B cell (primary cell): ENCODE measurements around the gene NUP98. TPM values are rescaled to one million over a fixed set of nuclear protein-coding genes. Genes with fewer than 3 reads are reported as not detected.

Experiments used
- ATAC-seq: fragments of 200-7000 bp; cut with Tn5 transposase; one replicate; pipeline ENCODE4 v1.10.0; 2021; ENCODE audit warnings: low read depth, mild to moderate bottlenecking, moderate number of reproducible peaks, moderate library complexity
- CTCF ChIA-PET: fragments of 350-600 bp; sonication (Branson Sonifier 250); formaldehyde crosslinking; loops from one replicate; lab custom pipeline; 2021; ENCODE audit warnings: antibody characterized with exemption, inconsistent platforms; lab: Charles Lee
- POLR2A ChIA-PET: fragments of 350-600 bp; sonication (Branson Sonifier 250); formaldehyde crosslinking; loops from one replicate; lab custom pipeline; 2021; ENCODE audit warnings: antibody characterized with exemption; lab: Charles Lee
- DNase-seq: peaks from one replicate; pipeline ENCODE4 v3.0.0; 2013
- H2AFZ ChIP-seq: 2 replicates; pipeline ENCODE4 v1.6.1; 2012; ENCODE audit warnings: mild to moderate bottlenecking, low read depth, low read length; ENCODE audit not compliant: insufficient read depth, poor library complexity, severe bottlenecking
- H3K27ac ChIP-seq, 2 donors: 1 replicate in 1 of 2; 2 replicates in 1 of 2; pipeline ENCODE4 v1.5.1; 2012 to 2013; ENCODE audit warnings: low read length in 2 of 2, mild to moderate bottlenecking in 2 of 2, moderate library complexity in 1 of 2
- H3K27me3 ChIP-seq, 4 experiments: fragments of 200-600 bp in 1 of 4; sonication (generic) in 1 of 4; replicated peaks in 1 of 4; 1 replicate in 2 of 4; 2 replicates in 2 of 4; pipeline versions ENCODE4 v1.6.1 to v1.7.0; 2013 to 2016; ENCODE audit warnings: low read length in 3 of 4, mild to moderate bottlenecking in 2 of 4, mixed read lengths in 1 of 4, moderate library complexity in 1 of 4; ENCODE audit not compliant: insufficient read depth in 4 of 4, control insufficient read depth in 3 of 4; ENCODE audit errors: control extremely low read depth in 1 of 4
- H3K36me3 ChIP-seq, 2 experiments: replicated peaks in 1 of 2; 1 replicate in 1 of 2; 2 replicates in 1 of 2; pipeline versions ENCODE4 v1.6.1 to v1.7.1; 2013; ENCODE audit warnings: low read length in 1 of 2; ENCODE audit not compliant: insufficient read depth in 2 of 2, control insufficient read depth in 1 of 2; ENCODE audit errors: control extremely low read depth in 1 of 2, extremely low read depth in 1 of 2
- H3K4me1 ChIP-seq, 2 donors: fragments of 200-600 bp in 1 of 2; sonication (generic) in 1 of 2; 1 replicate in 1 of 2; 2 replicates in 1 of 2; pipeline versions ENCODE4 v1.5.1 to v1.6.1; 2013 to 2017; ENCODE audit warnings: low read length in 2 of 2; ENCODE audit not compliant: control insufficient read depth in 2 of 2, insufficient read depth in 2 of 2
- H3K4me2 ChIP-seq: replicated peaks from 2 replicates; pipeline ENCODE3; 2012; ENCODE audit warnings: mild to moderate bottlenecking, low read depth, low read length; ENCODE audit not compliant: poor library complexity, severe bottlenecking
- H3K4me3 ChIP-seq, 5 experiments: fragments of 200-600 bp in 1 of 5; sonication (generic) in 1 of 5; 1 replicate in 3 of 5; 2 replicates in 2 of 5; pipeline versions ENCODE4 v1.5.1 to v1.7.0; 2011 to 2016; ENCODE audit warnings: low read length in 4 of 5, mild to moderate bottlenecking in 4 of 5, low read depth in 2 of 5, control low read depth in 1 of 5, moderate library complexity in 1 of 5; ENCODE audit not compliant: insufficient read depth in 1 of 5; ENCODE audit errors: control extremely low read depth in 1 of 5, extremely low read depth in 1 of 5
- H3K79me2 ChIP-seq: fragments of 200-600 bp; sonication (generic); one replicate; pipeline ENCODE4 v1.6.0; 2016; ENCODE audit warnings: low read length; ENCODE audit not compliant: control insufficient read depth, insufficient read depth
- H3K9ac ChIP-seq: fragments of 200-600 bp; sonication (generic); 2 replicates; pipeline ENCODE4 v1.6.1; 2017; ENCODE audit warnings: mild to moderate bottlenecking, low read length, moderate library complexity
- H3K9me3 ChIP-seq, 3 donors: one replicate each; pipeline versions ENCODE4 v1.6.1 to v1.7.1; 2013; ENCODE audit warnings: low read length in 2 of 3; ENCODE audit not compliant: control insufficient read depth in 2 of 3, insufficient read depth in 1 of 3; ENCODE audit errors: control extremely low read depth in 1 of 3
- H4K20me1 ChIP-seq: 2 replicates; pipeline ENCODE4 v1.6.0; 2012; ENCODE audit warnings: mild to moderate bottlenecking, low read length; ENCODE audit not compliant: insufficient read depth, control insufficient read depth, poor library complexity, severe bottlenecking
- H3K27ac Mint-ChIP-seq: one replicate; pipeline ENCODE4 v1.8.0; 2021; ENCODE audit warnings: mixed read lengths
- H3K27me3 Mint-ChIP-seq: one replicate; pipeline ENCODE4 v1.8.0; 2021; ENCODE audit warnings: mixed read lengths
- H3K4me1 Mint-ChIP-seq: one replicate; pipeline ENCODE4 v1.8.0; 2021; ENCODE audit warnings: mixed read lengths
- H3K4me3 Mint-ChIP-seq: one replicate; pipeline ENCODE4 v1.8.0; 2021; ENCODE audit warnings: mixed read lengths
- H3K9me3 Mint-ChIP-seq: one replicate; pipeline ENCODE4 v1.8.0; 2022; ENCODE audit warnings: mixed read lengths; ENCODE audit not compliant: insufficient read depth
- CTCF ChIP-seq: fragments of 200-600 bp; IDR thresholded peaks from one replicate; pipeline ENCODE4 v1.8.0; 2022; ENCODE audit warnings: antibody characterized with exemption, mild to moderate bottlenecking
- EZH2 ChIP-seq: IDR thresholded peaks from 2 replicates; pipeline ENCODE4 v1.6.1; 2012; ENCODE audit warnings: borderline replicate concordance, low read depth, mild to moderate bottlenecking, moderate library complexity, low read length; ENCODE audit not compliant: insufficient read depth, poor library complexity, severe bottlenecking
- WGBS: methylation state at CpG from one replicate; pipeline ENCODE4 v1.1.5; 2013; ENCODE audit warnings: missing lambda C conversion rate; ENCODE audit not compliant: insufficient coverage; 5-methylcytosine and 5-hydroxymethylcytosine counted together
- intact Hi-C: fragments of 100-400 bp; cut with micrococcal nuclease; formaldehyde crosslinking; loops from one replicate; pipeline ENCODE4 v1.10.0; 2022
- polyA plus RNA-seq: library from polyadenylated mRNA; depleted of rRNA; stranded (reverse); fragments of >200 nt; gene quantifications from 2 replicates; pipeline ENCODE4 v1.2.3, GENCODE V29; 2012
- total RNA-seq, 2 donors: library from RNA; stranded (reverse); fragments of 120-200 nt in 1 of 2; gene quantifications; 1 replicate in 1 of 2; 2 replicates in 1 of 2; pipeline versions ENCODE4 v1.2.3 to v1.2.4, GENCODE V29; 2013 to 2022

NUP98 gene
- total and polyA plus RNA-seq, 2 donors (not counting 1 experiment from before 2014, with no cell fraction given) = 99.8 to 111 TPM

GRCh38 chr11:3700410-3700809 is 96.9 kb downstream of the NUP98 start:
- ChIA-PET CTCF (interaction anchor here (1.5 kb wide), 1 partner anchor 109 kb away, joined by 3 read pairs; no protein-coding TSS in a partner anchor), POLR2A (no interaction called here)
- Histone ChIP-seq H3K36me3 (peaks cover 5 to 85% of the 10 kb centered on the region in 2 experiments), H2AFZ (no peak overlapping the region), H4K20me1 (no peaks in the 10 kb centered on the region), H3K79me2 (no peaks in the 10 kb centered on the region), H3K4me3 (no peak overlapping the region), H3K4me2 (no peak overlapping the region), H3K27ac (no peak overlapping the region), H3K9me3 (no peaks in the 10 kb centered on the region), H3K4me1 (no peaks in the 10 kb centered on the region), H3K9ac (no peak overlapping the region), H3K27me3 (no peaks in the 10 kb centered on the region)
- DNase-seq (no peak), ATAC-seq (no peak)
- no peaks in the 10 kb centered on the region for H3K9me3 Mint-ChIP-seq
- no peak overlapping the region for H3K27ac Mint-ChIP-seq
- no peaks in the 10 kb centered on the region for H3K4me1 Mint-ChIP-seq
- no peak for TF ChIP-seq CTCF
- TF ChIP-seq EZH2 = no peak
- no peaks in the 10 kb centered on the region for H3K27me3 Mint-ChIP-seq
- no peak overlapping the region for H3K4me3 Mint-ChIP-seq
- intact Hi-C loops = no loop called here
- no CpG with 5 or more reads among the region's 2 CpGs for whole genome bisulfite sequencing

- intact Hi-C loops = no loop called here
- TF ChIP-seq EZH2 (no peak), CTCF (no peak)
- POLR2A ChIA-PET = no interaction called here
- Histone ChIP-seq H3K9ac (no peak overlapping the region), H3K4me3 (no peak overlapping the region), H2AFZ (no peak overlapping the region), H4K20me1 (no peaks in the 10 kb centered on the region), H3K27me3 (no peaks in the 10 kb centered on the region), H3K4me1 (no peaks in the 10 kb centered on the region), H3K27ac (no peak overlapping the region), H3K36me3 (peaks cover 27 to 72% of the 10 kb centered on the region in 2 experiments), H3K9me3 (no peaks in the 10 kb centered on the region), H3K79me2 (no peaks in the 10 kb centered on the region), H3K4me2 (no peak overlapping the region)
- no peaks in the 10 kb centered on the region for H3K27me3 Mint-ChIP-seq
- CTCF ChIA-PET = no interaction called here
- no peak overlapping the region for H3K4me3 Mint-ChIP-seq
- H3K4me1 Mint-ChIP-seq = no peaks in the 10 kb centered on the region
- no peaks in the 10 kb centered on the region for H3K9me3 Mint-ChIP-seq
- no CpG with 5 or more reads among the region's 4 CpGs for WGBS
- H3K27ac Mint-ChIP-seq = no peak overlapping the region
- DNase-seq (no peak), ATAC-seq (no peak)
Measured at GRCh38 chr11:3686751-3687150, 110.6 kb downstream of the NUP98 start.
